Uterus (tissue), 2 donors: Measurements from ENCODE around the gene CYP2W1.

Experiments
- POLR2A ChIP-seq, 2 donors: fragments of 450-650 bp; IDR thresholded peaks; one replicate each; pipeline ENCODE4 v1.6.1; 2016; ENCODE audit warnings: antibody characterized with exemption in 2 of 2, mild to moderate bottlenecking in 1 of 2, moderate library complexity in 1 of 2
- TF ChIP-seq, protein P1 (sequence below), 4 experiments: fragments of 200-600 bp in 2 of 4; fragments of 450-650 bp in 2 of 4; sonication (generic) in 2 of 4; IDR thresholded peaks; one replicate each; pipeline ENCODE4 v1.5.1; 2016 to 2019; ENCODE audit warnings: antibody characterized with exemption in 4 of 4, mild to moderate bottlenecking in 2 of 4, moderate library complexity in 1 of 4

DNA sequence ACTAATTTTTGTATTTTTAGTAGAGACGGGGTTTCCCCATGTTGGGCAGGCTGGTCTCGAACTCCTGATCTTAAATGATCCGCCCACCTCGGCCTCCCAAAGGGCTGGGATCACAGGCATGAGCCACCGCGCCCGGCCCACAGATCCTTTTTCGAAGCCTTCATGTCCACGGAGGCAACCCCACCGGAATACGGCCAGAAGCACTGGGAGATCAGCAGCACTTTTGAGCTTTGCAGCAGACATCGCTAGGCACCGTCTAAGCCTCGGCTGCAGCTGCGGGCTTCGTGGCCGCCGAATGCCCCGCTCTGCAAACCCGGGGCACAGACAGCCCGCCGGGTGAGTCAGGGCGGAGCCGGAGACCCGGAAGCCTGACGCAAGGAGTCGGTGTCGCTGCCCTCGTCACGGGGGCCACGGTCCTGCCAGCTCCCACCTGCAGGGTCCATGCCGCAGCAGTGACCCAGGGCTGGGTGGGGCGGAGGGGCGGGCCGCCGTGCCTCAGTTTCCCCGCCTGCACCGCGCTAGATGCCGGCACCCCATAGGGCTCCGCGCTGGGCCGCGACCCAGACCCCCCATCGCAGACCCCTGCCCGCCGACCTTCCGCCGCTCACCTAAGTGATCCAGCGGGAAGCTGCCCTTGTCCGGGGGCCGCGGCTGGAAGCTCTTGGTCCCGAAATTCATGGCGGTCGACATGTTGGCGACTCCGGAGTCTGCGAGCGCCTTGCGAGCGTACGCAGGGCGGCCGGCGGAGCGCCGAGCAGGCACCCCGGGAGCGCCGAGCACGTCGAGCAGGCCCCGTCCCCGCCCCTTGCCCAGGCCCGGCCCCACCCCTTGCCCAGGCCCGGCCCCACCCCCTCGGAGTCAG lies 7.9 kb upstream of the CYP2W1 start, which contains the start of gene COX19:
- TF ChIP-seq, protein P1, sequence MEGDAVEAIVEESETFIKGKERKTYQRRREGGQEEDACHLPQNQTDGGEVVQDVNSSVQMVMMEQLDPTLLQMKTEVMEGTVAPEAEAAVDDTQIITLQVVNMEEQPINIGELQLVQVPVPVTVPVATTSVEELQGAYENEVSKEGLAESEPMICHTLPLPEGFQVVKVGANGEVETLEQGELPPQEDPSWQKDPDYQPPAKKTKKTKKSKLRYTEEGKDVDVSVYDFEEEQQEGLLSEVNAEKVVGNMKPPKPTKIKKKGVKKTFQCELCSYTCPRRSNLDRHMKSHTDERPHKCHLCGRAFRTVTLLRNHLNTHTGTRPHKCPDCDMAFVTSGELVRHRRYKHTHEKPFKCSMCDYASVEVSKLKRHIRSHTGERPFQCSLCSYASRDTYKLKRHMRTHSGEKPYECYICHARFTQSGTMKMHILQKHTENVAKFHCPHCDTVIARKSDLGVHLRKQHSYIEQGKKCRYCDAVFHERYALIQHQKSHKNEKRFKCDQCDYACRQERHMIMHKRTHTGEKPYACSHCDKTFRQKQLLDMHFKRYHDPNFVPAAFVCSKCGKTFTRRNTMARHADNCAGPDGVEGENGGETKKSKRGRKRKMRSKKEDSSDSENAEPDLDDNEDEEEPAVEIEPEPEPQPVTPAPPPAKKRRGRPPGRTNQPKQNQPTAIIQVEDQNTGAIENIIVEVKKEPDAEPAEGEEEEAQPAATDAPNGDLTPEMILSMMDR (IDR thresholded peaks at IDR 0.05) = no peak
- TF ChIP-seq POLR2A (IDR thresholded peaks at IDR 0.05) = peak; percentile 37 to 84
